Small intestine (tissue), 7 donors: ENCODE measurements around the gene TMEM161A. TPM values are rescaled to one million over a fixed set of nuclear protein-coding genes. Genes with fewer than 3 reads are reported as not detected.

ENCODE experiments used
- DNase-seq, 2 donors: peaks; one replicate each; pipeline versions ENCODE4 v3.0.0 to v3.0.0-alpha.2; 2013
- FAIRE-seq: peaks from 2 replicates; lab custom pipeline; 2012; peaks lifted over from hg19 to GRCh38; lab: Jason Lieb, UNC
- H3K27ac ChIP-seq, 3 donors: one replicate each; pipeline ENCODE4 v1.5.1; 2013; ENCODE audit warnings: low read length in 2 of 3, mild to moderate bottlenecking in 2 of 3, control low read depth in 1 of 3, inconsistent platforms in 1 of 3, low read depth in 1 of 3, moderate library complexity in 1 of 3
- H3K27me3 ChIP-seq, 3 donors: one replicate each; pipeline ENCODE4 v1.6.1; 2013; ENCODE audit warnings: low read length in 3 of 3, inconsistent platforms in 1 of 3; ENCODE audit not compliant: control insufficient read depth in 3 of 3, insufficient read depth in 3 of 3
- H3K36me3 ChIP-seq, 3 donors: one replicate each; pipeline ENCODE4 v1.6.1; 2013; ENCODE audit warnings: low read length in 3 of 3, inconsistent platforms in 1 of 3, low read depth in 1 of 3, mild to moderate bottlenecking in 1 of 3, moderate library complexity in 1 of 3; ENCODE audit not compliant: control insufficient read depth in 3 of 3, insufficient read depth in 2 of 3
- H3K4me1 ChIP-seq, 3 donors: one replicate each; pipeline ENCODE4 v1.6.1; 2013; ENCODE audit warnings: low read length in 2 of 3, inconsistent platforms in 1 of 3, low read depth in 1 of 3, mild to moderate bottlenecking in 1 of 3, moderate library complexity in 1 of 3; ENCODE audit not compliant: control insufficient read depth in 3 of 3, insufficient read depth in 2 of 3
- H3K4me3 ChIP-seq, 3 donors: one replicate each; pipeline ENCODE4 v1.5.1; 2013; ENCODE audit warnings: low read length in 3 of 3, control low read depth in 1 of 3, inconsistent platforms in 1 of 3, low read depth in 1 of 3, mild to moderate bottlenecking in 1 of 3, moderate library complexity in 1 of 3
- H3K9me3 ChIP-seq, 2 donors: one replicate each; pipeline ENCODE4 v1.6.1; 2013; ENCODE audit warnings: low read depth in 1 of 2, low read length in 1 of 2; ENCODE audit not compliant: control insufficient read depth in 2 of 2, insufficient read depth in 1 of 2
- WGBS, 3 donors: extraction: QIAGEN DNeasy Blood & Tissue Kit; methylation state at CpG; one replicate each; pipeline ENCODE4 v1.1.7; 2013; 5-methylcytosine and 5-hydroxymethylcytosine counted together
- polyA plus RNA-seq, 4 donors: library from polyadenylated mRNA; stranded (reverse) in 3 of 4; unstranded in 1 of 4; fragments of 200-250 nt in 3 of 4; fragments of 120-200 nt in 1 of 4; gene quantifications; one replicate each; pipeline versions ENCODE4 v1.2.1 to v1.2.3, GENCODE V29; 2013
- donor health status: healthy with polysubstance abuse.
- donor health status: control.
- donor health status: control.
- donor health status: Bipolar disorder and iron deficiency.
- donor health status: healthy.

Gene TMEM161A
- polyA plus RNA-seq, 4 donors, result 8.1 to 31.4 (median 18.1) TPM

- DNase-seq (no peak), FAIRE-seq (no peak)
- no peak overlapping the region for H3K27ac ChIP-seq
- peaks cover 0 to 14% (median 0%) of the 10 kb centered on the region in 3 donors for H3K36me3 ChIP-seq
- H3K9me3 ChIP-seq, result peaks cover 0 to 4% of the 10 kb centered on the region in 2 donors
- peaks cover 0 to 12% (median 0%) of the 10 kb centered on the region in 3 donors for H3K4me1 ChIP-seq
- H3K27me3 ChIP-seq, result no peaks in the 10 kb centered on the region
- no peak overlapping the region for H3K4me3 ChIP-seq
These were observed 14.9 kb downstream of the TMEM161A start for GRCh38 chr19:19123386-19123785.

- WGBS, 3 donors, result 92 to 100% (median 96%) methylated on average over 1 of the region's 1 CpG
- H3K4me3 ChIP-seq, result no peak overlapping the region
- FAIRE-seq, result no peak
These were observed 15.4 kb downstream of the TMEM161A start for GRCh38 chr19:19122902-19123301.

GRCh38 chr19:19121371-19121770 is 16.9 kb downstream of the TMEM161A start:
- Histone ChIP-seq H3K36me3 (peaks cover 0 to 15% (median 0%) of the 10 kb centered on the region in 3 donors), H3K4me1 (peaks cover 0 to 12% (median 0%) of the 10 kb centered on the region in 3 donors), H3K27ac (no peak overlapping the region), H3K27me3 (no peaks in the 10 kb centered on the region), H3K4me3 (no peak overlapping the region), H3K9me3 (peaks cover 0 to 4% of the 10 kb centered on the region in 2 donors)
- FAIRE-seq (no peak), DNase-seq (no peak)
- WGBS, 3 donors, result 87 to 95% (median 89%) methylated on average over 10 of the region's 10 CpGs

More at GRCh38 chr19:19122902-19123301, 15.4 kb downstream of the TMEM161A start:
- DNase-seq, result no peak
- Histone ChIP-seq H3K4me1 (peaks cover 0 to 12% (median 0%) of the 10 kb centered on the region in 3 donors), H3K36me3 (peaks cover 0 to 15% (median 0%) of the 10 kb centered on the region in 3 donors), H3K27me3 (no peaks in the 10 kb centered on the region), H3K9me3 (peaks cover 0 to 4% of the 10 kb centered on the region in 2 donors), H3K27ac (no peak overlapping the region)

- peaks cover 0 to 12% (median 0%) of the 10 kb centered on the region in 3 donors for H3K4me1 ChIP-seq
- H3K27me3 ChIP-seq, result no peaks in the 10 kb centered on the region
- H3K27ac ChIP-seq, result peak overlapping the region in 1 of 3 donors; percentile 33
- peaks cover 0 to 4% of the 10 kb centered on the region in 2 donors for H3K9me3 ChIP-seq
- FAIRE-seq (no peak), DNase-seq (peak; percentile 70 to 98)
- WGBS, 3 donors, result 65 to 71% (median 68%) methylated on average over 38 to 39 of the region's 39 CpGs
- peak overlapping the region in 2 of 3 donors; percentile 31 for H3K4me3 ChIP-seq
- H3K36me3 ChIP-seq, result peaks cover 0 to 15% (median 0%) of the 10 kb centered on the region in 3 donors
These were observed 17.7 kb downstream of the TMEM161A start for GRCh38 chr19:19120308-19121231.

- peak overlapping the region in 1 of 3 donors; percentile 28 for H3K4me3 ChIP-seq
- H3K27me3 ChIP-seq, result no peaks in the 10 kb centered on the region
- WGBS, 3 donors, result 88 to 92% (median 92%) methylated on average over 29 to 39 of the region's 39 CpGs
- FAIRE-seq (no peak), DNase-seq (peak in 1 of 2 donors; percentile 47)
- H3K27ac ChIP-seq, result peak overlapping the region in 1 of 3 donors; percentile 33
- H3K36me3 ChIP-seq, result peaks cover 0 to 15% (median 0%) of the 10 kb centered on the region in 3 donors
- H3K4me1 ChIP-seq, result peaks cover 0 to 12% (median 0%) of the 10 kb centered on the region in 3 donors
- peaks cover 0 to 4% of the 10 kb centered on the region in 2 donors for H3K9me3 ChIP-seq
These were observed 18.7 kb downstream of the TMEM161A start for GRCh38 chr19:19119325-19120237.

- 69 to 78% (median 70%) methylated on average over 9 of the region's 9 CpGs for WGBS, 3 donors
- Histone ChIP-seq H3K9me3 (no peaks in the 10 kb centered on the region), H3K27ac (no peak overlapping the region), H3K4me1 (peaks cover 0 to 12% (median 0%) of the 10 kb centered on the region in 3 donors), H3K36me3 (peaks cover 0 to 14% (median 0%) of the 10 kb centered on the region in 3 donors), H3K27me3 (no peaks in the 10 kb centered on the region), H3K4me3 (no peak overlapping the region)
- FAIRE-seq (no peak), DNase-seq (peak in 1 of 2 donors; percentile 50)
These were observed 22.3 kb downstream of the TMEM161A start for GRCh38 chr19:19115954-19116353.

- WGBS, 3 donors, result 51 to 65% (median 58%) methylated on average over 7 of the region's 7 CpGs
- no peaks in the 10 kb centered on the region for H3K27me3 ChIP-seq
- FAIRE-seq (no peak), DNase-seq (no peak)
- no peak overlapping the region for H3K4me3 ChIP-seq
- peaks cover 0 to 6% (median 0%) of the 10 kb centered on the region in 3 donors for H3K4me1 ChIP-seq
- H3K36me3 ChIP-seq, result peaks cover 0 to 5% (median 0%) of the 10 kb centered on the region in 3 donors
- H3K9me3 ChIP-seq, result no peaks in the 10 kb centered on the region
- H3K27ac ChIP-seq, result no peak overlapping the region
These were observed 25.1 kb downstream of the TMEM161A start for GRCh38 chr19:19113040-19113626.
